ENCODE data around the gene MAD2L2.

MAD2L2 gene

GRCh38 chr1:11682287-11682771 is 1.4 kb upstream of the MAD2L2 start:
- no peak for DNase-seq (ENCODE audit: low read depth in 2 of 2)

DNA sequence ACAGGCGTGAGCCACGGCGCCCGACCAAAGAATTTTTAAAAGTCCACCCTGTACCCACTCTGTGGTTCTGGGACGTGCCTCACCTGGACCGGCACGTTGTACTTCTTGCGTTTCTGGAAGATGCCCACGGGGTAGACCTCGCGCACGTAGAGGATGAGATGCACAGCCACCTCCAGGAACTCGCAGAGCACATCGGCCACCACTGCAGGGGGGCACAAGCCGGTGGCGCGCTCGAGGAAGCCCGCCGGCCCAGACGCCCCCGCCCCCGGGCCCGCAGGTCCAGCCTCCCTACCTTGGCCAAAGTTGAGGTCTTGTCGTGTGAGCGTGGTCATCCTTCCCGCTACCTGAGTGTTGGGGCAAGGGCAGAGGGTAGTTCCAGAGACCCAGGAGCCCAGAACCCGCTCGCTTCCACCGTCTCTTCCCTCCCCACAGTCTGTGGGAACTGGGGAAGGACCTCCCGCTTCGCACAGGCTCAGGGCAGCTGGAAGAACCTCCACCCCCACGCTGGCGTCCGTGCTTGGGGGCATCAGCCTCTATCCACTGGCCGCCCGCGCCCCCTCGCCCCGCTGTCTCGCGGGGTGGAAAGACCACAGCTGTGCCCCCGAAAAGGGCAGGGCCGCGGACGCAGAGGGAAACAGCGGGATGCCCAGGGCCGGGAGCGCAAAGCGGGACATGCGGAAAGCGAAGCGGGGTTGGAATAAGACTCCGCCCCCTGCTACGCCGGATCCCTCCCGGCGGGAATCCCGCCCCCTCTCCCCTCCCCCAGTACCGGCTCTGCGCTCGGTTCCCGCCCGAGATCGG is 478 bp downstream of the MAD2L2 start:
- no peak for DNase-seq (ENCODE audit: low read depth in 2 of 2)

- DNase-seq (ENCODE audit: low read depth in 2 of 2), result no peak
These were observed 2.5 kb downstream of the MAD2L2 start for GRCh38 chr1:11678442-11678841.

DNA sequence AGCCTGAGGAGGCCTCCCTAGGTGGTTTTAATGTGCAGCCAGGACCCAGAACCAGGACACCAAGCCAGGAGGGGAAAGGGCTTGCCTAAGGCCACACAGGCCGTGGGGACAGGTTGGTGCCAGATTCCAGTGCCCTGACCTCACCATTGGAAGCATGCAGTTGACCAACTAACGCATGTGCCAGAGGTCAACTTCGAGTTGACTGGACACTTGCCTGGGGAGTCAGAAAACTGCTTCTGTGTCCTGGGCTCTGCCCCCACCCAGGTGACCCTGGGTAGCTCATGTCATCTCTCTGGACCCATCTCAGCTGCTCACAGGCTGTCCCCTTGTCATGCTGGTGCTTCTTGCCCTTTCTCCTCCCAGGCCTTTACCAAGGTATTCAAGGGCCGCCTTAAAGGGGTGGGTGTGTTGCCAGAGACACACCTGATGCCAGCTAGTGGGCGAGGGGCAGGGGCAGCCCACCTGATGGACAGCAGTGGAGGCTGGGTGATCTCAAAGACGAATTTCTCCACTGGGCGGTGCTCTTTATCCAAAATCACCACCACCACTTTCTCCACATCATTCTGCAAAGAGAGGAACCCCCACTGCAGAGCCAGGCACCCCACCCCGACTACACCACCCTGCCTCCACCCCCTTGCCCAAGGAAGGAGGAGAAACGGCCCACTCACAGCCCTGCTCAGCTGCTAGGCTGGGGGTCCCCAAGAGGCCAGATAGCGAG is 4.4 kb downstream of the MAD2L2 start:
- no peak for DNase-seq (ENCODE audit: low read depth in 2 of 2)

DNA sequence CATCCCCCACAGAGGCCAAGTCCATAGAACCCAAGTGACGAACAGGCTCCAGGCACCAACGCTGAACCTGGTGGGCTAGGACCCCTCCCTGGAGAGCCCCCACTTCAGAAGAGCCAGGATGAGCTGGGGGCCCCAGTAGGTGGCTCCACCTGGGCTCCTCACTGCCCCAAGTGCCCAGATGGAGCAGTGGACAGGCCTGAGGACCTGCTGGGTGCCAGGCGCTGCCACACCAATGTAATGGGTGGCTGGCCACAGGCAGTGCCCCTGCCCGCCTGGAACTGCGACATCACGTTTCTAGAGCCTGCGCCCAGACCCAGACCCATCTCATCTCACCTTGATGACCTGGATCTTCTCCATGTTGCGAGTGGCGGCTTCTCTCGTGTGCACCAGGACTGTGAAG is 5.6 kb downstream of the MAD2L2 start:
- no peak for DNase-seq (ENCODE audit: low read depth in 2 of 2)

- no peak for DNase-seq (ENCODE audit: low read depth in 2 of 2)
These were observed 6.5 kb downstream of the MAD2L2 start for GRCh38 chr1:11674488-11674887.

DNA sequence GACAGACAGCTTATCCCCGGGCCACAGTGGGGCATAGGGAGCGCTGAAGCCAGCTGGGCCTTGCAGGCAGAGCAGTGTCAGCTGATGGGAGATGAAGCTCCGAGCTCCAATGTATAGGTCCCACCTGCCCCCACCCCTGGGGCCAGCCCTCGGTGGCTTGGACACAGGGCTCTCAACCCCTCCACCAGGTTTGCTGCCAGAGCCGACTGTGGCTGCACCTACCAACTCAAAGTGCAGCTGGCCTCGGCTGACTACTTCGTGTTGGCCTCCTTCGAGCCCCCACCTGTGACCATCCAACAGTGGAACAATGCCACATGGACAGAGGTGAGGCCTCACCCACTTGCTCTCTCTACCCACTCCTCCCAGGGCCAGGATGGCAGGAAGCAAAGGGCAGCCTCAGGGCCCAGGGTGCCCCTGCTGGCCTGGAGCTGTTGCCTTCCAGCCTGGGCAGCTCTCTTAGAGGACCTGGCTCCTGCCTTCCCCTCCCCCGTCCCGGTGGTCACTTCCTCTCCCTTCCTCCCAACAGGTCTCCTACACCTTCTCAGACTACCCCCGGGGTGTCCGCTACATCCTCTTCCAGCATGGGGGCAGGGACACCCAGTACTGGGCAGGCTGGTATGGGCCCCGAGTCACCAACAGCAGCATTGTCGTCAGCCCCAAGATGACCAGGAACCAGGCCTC is 7.7 kb downstream of the MAD2L2 start:
- DNase-seq (ENCODE audit: low read depth in 2 of 2), result no peak

DNA sequence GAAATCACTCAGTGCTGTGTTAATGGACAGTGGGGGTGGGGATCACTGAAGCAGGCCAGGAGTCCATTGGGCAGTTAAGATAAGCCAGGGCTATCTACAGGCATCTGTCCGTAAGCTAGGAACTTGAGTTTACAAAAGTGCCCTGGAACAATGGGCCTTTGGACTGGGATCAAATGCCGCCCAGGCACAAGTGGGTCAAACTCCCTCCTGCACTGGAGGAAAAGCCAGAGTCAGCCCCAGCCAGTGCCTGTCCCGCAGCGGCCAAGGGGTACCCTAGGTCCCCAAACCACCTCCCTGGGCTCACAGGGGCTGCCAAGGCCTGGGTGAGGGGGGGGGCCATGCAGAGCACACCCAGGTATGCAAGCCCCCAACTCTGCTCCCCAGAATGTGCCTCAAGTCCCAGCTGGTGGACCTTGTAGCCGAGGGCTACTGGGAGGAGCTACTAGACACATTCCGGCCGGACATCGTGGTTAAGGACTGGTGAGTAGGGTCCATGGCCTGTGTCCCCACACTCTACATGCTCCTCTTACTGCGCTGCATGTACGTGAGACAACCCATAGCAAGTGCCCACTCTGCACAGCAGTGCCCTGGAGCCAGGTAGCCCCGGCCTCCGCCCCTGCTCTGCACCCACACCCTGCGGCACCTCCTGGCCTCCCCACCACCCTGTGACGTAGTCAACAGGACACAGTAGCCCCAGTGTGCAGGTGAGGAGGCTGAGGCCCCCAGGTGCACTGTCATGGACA is 9.2 kb downstream of the MAD2L2 start:
- no peak for DNase-seq (ENCODE audit: low read depth in 2 of 2)

DNA sequence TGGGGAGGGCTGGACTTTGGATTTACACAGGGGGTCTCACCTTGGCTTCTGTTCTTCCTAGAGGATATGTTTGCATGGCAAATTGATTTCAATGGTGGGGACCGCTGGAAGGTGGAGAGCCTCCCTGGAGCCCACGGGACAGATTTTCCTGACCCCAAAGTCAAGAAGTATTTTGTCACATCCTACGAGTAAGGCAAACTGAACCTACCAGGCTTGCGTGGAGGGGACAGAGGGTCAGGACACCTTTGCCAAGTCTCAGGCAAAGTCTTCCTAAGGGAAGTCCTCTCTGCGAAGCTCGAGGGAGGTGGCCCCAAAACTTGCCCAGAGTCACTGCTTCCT is 9.8 kb downstream of the MAD2L2 start:
- no peak for DNase-seq (ENCODE audit: low read depth in 2 of 2)

DNA sequence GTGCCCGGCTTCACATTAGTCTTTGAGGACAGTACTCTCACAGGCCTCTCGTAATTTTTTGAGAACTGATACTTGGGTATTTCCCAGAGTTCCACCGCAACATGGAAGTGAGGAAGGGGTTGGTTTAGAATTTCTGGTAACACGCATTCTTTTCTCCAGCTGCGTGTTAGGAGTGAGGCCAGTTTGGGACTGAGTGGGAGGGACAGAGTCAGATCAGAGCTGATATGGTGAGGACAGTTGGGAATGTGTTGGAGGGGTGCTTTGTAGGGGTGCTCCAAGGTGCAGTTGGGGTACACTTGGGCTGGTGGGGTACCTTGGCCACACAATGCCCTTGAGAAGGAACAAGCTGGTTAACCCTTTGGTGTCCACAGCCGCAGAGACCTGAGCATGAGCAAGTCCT is 10.2 kb downstream of the MAD2L2 start:
- DNase-seq (ENCODE audit: low read depth in 2 of 2), result no peak

DNA sequence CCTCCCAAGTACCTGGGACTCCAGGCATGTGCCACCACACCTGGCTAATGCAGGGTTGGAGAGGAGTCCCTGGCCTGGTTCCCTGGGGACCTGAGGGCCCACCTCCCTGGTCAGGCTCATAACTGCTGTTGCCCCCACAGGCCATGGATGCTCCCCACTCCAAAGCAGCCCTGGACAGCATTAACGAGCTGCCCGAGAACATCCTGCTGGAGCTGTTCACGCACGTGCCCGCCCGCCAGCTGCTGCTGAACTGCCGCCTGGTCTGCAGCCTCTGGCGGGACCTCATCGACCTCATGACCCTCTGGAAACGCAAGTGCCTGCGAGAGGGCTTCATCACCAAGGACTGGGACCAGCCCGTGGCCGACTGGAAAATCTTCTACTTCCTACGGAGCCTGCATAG is 12.4 kb downstream of the MAD2L2 start:
- no peak for DNase-seq (ENCODE audit: low read depth in 2 of 2)

DNA sequence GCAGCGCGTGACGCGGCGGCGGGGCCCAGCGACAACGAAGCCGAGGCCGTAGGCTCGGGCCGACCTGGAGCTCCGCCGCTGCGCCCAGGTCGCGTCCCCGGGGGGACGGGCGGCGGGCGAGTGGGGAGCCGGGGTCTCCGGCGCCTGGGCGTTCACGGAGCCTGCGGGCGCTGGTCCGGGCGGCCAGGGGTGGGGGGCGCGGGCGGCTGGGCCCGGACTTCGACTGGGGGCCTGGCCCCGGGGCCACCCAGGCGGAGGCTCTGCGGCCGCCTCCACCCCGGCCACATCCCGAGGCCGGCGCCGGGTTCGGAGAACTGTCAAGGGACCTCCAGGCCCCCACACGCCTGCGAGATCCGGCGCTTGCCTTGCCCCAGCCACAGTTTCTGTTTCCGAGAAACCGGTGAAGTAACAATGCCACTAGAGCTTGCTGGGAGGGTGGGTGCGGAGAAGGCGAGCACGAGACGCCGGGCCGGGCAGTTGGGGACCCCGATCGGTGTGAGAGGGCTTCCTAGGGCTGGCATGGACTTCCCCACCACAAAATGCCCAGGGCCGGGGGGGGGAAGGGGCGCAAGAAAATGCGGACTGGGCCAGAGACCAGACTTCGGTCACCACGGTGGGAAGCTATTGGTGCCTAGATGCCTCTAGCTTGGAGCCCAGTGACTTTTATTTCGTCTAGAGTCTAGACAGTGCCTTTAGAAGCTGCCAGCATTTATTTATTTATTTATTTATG is 16.4 kb downstream of the MAD2L2 start:
- DNase-seq (ENCODE audit: low read depth in 2 of 2), result peak; percentile 36 to 62

DNA sequence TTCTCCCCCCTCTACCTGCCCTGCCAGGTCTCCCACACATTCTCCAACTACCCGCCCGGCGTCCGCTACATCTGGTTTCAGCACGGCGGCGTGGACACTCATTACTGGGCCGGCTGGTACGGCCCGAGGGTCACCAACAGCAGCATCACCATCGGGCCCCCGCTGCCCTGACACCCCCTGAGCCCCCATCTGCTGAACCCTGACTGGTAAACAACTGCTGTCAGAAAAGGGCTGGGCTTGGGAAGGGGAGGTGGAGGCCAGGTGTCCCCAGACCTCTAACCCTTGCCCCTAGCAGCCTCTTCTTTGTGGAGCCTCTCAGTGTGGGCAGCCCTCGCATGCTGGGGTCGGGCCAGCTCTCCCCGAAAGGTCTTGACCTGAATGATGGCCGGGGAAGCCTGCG is 19.8 kb downstream of the MAD2L2 start:
- DNase-seq (ENCODE audit: low read depth in 2 of 2), result no peak

GRCh38 chr1:11659748-11660147 is 21.2 kb downstream of the MAD2L2 start:
- DNase-seq (ENCODE audit: low read depth in 2 of 2), result no peak

DNA sequence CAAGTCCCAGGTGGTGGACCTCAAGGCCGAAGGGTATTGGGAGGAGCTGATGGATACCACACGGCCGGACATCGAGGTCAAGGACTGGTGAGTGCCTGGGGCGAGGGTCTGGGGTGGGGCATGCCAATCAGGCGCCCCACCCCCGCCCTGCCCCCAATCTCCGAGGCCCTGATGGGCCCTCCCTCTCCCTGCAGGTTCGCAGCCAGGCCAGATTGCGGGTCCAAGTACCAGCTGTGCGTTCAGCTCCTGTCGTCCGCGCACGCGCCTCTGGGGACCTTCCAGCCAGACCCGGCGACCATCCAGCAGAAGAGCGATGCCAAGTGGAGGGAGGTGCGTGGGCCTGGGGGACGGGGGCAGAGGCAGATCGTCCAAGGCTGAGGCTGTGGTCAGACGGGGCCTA is 22.4 kb downstream of the MAD2L2 start:
- no peak for DNase-seq (ENCODE audit: low read depth in 2 of 2)

GRCh38 chr1:11657654-11658053 is 23.3 kb downstream of the MAD2L2 start:
- no peak for DNase-seq (ENCODE audit: low read depth in 2 of 2)

- no peak for DNase-seq (ENCODE audit: low read depth in 2 of 2)
These were observed 25.8 kb downstream of the MAD2L2 start for GRCh38 chr1:11654939-11655808.

DNA sequence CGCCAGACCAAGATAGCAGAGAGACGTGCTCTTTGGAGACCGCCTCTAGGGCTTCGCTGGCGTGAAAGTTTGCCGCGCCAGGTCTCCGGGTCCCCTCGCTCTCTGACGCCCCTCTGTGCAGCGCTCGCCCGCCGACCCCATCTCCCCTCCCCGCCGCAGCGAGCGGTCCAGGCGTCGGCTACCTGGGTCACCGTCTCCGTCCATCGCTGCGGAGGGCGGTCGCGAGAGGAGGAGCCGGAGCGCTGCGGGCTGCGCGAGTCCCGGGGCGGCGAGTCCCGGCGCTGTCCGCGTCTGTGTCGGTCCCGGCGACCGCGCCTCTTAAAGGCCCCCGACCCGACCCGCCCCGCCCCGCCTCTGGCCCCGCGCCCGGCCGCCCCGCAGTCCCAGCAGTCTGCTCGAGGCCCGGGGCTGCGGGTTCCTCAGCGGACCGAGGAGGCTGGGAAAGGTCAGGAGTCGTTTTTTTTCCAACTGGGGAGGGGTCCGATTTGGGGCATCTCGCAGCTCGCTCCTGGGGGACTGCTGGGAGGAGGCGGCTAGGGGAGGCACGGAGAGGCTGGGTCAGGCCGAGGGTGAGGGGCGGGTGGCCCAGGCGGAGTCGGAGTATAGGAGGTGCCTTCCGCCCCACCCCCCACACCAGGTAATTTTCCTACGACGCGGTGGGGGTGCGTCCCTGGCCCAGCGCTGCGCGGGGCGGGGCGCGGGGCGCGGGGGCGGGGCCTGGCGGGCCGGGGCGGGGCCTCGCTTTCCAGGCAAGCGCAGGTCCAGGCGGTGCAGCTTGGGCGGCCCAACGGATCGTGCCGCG is 26.6 kb downstream of the MAD2L2 start, which contains the start of the genes FBXO2 and FBXO44:
Gene FBXO2, minus strand, starts transcription at position 293 of the 802 bp plus-strand sequence. Its CDS starts 89 bp downstream, at position 204.
Gene FBXO44, plus strand, starts transcription at position 741 of the 802 bp plus-strand sequence. CDS start 959 bp downstream, outside the sequence.
- peak in 1 of 2 donors; percentile 55 for DNase-seq (ENCODE audit: low read depth in 2 of 2)

DNA sequence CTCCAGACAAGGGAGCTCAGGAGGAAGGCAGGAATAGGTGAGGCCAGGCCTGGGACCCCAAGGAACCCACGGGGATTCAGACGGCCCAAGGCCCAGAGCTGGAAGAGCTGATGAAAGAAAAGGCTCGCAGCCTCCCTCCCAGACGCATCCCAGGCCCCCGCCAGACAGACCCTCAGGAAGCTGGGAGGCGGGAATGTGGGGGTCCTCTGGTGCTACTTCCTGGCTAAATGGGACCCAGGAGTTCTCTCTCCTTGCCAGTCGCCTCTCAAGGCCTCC is 27.1 kb downstream of the MAD2L2 start:
- no peak for DNase-seq (ENCODE audit: low read depth in 2 of 2)
